Measurements from ENCODE around the gene F11R.

DNA sequence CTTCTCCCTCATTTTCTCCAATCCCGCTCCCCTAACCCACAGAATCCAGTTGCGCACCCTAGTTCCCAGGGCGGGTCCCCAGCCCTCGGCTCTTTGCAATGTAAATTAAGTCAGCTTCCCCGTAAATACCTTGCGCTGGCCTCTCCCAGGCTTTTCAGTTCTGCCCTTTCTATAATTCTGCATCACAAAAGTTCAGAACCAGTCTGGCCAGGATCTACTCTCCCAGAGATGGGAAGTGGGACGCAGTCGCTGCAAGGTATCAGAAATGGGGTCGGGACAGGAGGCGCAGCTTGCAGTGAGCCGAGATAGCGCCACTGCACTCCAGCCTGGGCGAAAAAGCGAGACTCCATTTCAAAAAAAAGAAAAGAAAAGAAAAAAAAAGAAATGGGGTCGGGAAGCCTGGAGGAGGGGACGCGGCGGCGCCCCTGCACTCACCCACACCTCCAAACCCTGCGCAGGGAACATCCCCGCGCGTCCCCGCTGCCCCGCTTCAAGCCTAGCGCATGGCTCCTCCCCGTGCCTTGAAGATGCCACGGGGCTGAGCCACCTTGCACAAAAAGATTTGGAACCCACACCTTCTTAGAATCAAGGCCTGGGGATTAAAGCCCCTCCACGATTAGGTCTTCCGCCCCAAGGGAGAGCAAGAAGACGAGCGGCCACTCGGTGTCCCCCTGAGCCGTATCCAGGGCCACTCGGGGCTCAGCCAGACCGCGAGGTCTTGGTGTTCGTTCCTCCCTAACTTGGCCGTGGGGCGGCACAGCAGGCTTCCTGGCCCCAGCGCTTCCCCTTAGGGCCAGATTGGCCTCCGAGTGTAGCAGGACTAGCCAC lies 39.2 kb downstream of the F11R start:
- TF ChIP-seq, protein P1, sequence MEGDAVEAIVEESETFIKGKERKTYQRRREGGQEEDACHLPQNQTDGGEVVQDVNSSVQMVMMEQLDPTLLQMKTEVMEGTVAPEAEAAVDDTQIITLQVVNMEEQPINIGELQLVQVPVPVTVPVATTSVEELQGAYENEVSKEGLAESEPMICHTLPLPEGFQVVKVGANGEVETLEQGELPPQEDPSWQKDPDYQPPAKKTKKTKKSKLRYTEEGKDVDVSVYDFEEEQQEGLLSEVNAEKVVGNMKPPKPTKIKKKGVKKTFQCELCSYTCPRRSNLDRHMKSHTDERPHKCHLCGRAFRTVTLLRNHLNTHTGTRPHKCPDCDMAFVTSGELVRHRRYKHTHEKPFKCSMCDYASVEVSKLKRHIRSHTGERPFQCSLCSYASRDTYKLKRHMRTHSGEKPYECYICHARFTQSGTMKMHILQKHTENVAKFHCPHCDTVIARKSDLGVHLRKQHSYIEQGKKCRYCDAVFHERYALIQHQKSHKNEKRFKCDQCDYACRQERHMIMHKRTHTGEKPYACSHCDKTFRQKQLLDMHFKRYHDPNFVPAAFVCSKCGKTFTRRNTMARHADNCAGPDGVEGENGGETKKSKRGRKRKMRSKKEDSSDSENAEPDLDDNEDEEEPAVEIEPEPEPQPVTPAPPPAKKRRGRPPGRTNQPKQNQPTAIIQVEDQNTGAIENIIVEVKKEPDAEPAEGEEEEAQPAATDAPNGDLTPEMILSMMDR (conservative IDR thresholded peaks at IDR 0.05 in 1 of 2, IDR thresholded peaks at IDR 0.05 in 1 of 2; ENCODE audit: low read depth in 1 of 2, low read length in 2 of 2) = no peak
- no peak for TF ChIP-seq EZH2 (IDR thresholded peaks at IDR 0.05; ENCODE audit: low read length, missing control alignments)

Measured in fibroblast of lung (primary cell).